ENCODE data around the gene PRKCZ.
A peak's percentile ranks its signal among the peaks of the same experiment; 100 is the strongest.

Gene PRKCZ

GRCh38 chr1:2224170-2224584, 174.0 kb downstream of the PRKCZ start:
- TF ChIP-seq ZFX (IDR thresholded peaks at IDR 0.05; ENCODE audit: borderline replicate concordance) (no peak), CTCF (IDR thresholded peaks at IDR 0.05) (no peak)
- no peak overlapping the region for H3K27ac ChIP-seq

- TF ChIP-seq CTCF (IDR thresholded peaks at IDR 0.05) (no peak), ZFX (IDR thresholded peaks at IDR 0.05; ENCODE audit: borderline replicate concordance) (no peak)
- no peak overlapping the region for H3K27ac ChIP-seq
Observed at GRCh38 chr1:2224631-2225428, 174.6 kb downstream of the PRKCZ start.

- peak overlapping the region; percentile 82 for H3K27ac ChIP-seq
- TF ChIP-seq ZFX (IDR thresholded peaks at IDR 0.05; ENCODE audit: borderline replicate concordance) (no peak), CTCF (IDR thresholded peaks at IDR 0.05) (no peak)
Observed at GRCh38 chr1:2226525-2227345, 176.5 kb downstream of the PRKCZ start.

- TF ChIP-seq ZFX (IDR thresholded peaks at IDR 0.05; ENCODE audit: borderline replicate concordance): no peak
- TF ChIP-seq CTCF (IDR thresholded peaks at IDR 0.05): peak; percentile 14; the same call in 1 of the 2 replicates
- H3K27ac ChIP-seq: peak overlapping the region; percentile 82
Observed at GRCh38 chr1:2227346-2228156, 177.3 kb downstream of the PRKCZ start.

GRCh38 chr1:2228157-2228594, 178.0 kb downstream of the PRKCZ start, which contains the start of gene SKI:
Gene SKI, plus strand, starts transcription at chr1:2228319. Its CDS starts 448 bp downstream, at chr1:2228767.
- H3K27ac ChIP-seq: peak within 1 kb of the TSS; percentile 84
- no peak for TF ChIP-seq ZFX (IDR thresholded peaks at IDR 0.05; ENCODE audit: borderline replicate concordance)
- TF ChIP-seq CTCF (IDR thresholded peaks at IDR 0.05): no peak

GRCh38 chr1:2228694-2229036, 178.5 kb downstream of the PRKCZ start:
- no peak for TF ChIP-seq CTCF (IDR thresholded peaks at IDR 0.05)
- no peak for TF ChIP-seq ZFX (IDR thresholded peaks at IDR 0.05; ENCODE audit: borderline replicate concordance)
- H3K27ac ChIP-seq: peak overlapping the region; percentile 84
